ENCODE results near the gene MC1R.

MC1R gene

DNA sequence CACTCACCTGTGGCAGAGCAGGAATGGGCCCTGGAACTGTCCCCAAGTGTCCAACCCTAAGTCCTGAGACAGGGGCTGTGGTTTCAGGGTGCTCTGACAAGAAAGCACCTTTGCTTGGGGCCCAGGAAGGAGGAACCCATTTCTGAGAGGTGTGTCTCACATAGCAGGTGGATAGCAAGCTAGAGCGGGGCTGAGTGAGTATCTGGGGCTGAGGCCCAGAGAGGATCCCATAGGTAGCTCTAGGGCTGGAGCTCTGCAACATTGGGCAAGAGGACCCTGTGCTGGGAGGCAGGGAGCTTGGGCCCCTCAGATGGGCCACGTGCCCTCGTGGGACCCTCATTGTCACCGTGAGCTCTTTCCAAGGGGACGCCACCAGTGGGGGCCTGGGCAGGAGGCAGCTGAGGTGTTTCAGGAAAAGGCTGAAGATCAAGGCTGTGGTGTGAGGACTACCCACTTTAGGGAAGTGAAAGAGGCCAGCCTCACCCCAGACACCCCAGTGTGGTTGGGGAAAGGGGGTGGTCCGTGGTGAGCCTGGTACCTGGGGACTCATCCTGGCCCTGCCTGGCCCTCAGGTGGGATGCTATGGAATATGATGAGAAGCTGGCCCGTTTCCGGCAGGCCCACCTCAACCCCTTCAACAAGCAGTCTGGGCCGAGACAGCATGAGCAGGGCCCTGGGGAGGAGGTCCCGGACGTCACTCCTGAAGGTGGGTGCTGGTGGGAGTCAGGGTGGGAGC, 35.2 kb downstream of the MC1R start:
- H3K27me3 ChIP-seq (ENCODE audit: insufficient read depth, low read length, poor library complexity) = no peaks in the 10 kb centered on the region
- no peak overlapping the region for H3K4me2 ChIP-seq (ENCODE audit: insufficient read depth, low read length)
- no peak overlapping the region for H3K9ac ChIP-seq (ENCODE audit: low read depth, low read length)
- peaks cover 9% of the 10 kb centered on the region for H3K4me1 ChIP-seq (ENCODE audit: insufficient read depth, low read length)
- H3K79me2 ChIP-seq (ENCODE audit: insufficient read depth, low read length) = no peaks in the 10 kb centered on the region
- no peak overlapping the region for H2AFZ ChIP-seq (ENCODE audit: low read depth, low read length)
- DNase-seq (no peak), ATAC-seq (ENCODE audit: insufficient read depth, low read depth) (no peak)
- H4K20me1 ChIP-seq (ENCODE audit: insufficient read depth, low read length) = peaks cover 8% of the 10 kb centered on the region
- H3K4me3 ChIP-seq (ENCODE audit: low read depth in 1 of 2, low read length in 2 of 2) = no peak overlapping the region
- TF ChIP-seq, protein P1, sequence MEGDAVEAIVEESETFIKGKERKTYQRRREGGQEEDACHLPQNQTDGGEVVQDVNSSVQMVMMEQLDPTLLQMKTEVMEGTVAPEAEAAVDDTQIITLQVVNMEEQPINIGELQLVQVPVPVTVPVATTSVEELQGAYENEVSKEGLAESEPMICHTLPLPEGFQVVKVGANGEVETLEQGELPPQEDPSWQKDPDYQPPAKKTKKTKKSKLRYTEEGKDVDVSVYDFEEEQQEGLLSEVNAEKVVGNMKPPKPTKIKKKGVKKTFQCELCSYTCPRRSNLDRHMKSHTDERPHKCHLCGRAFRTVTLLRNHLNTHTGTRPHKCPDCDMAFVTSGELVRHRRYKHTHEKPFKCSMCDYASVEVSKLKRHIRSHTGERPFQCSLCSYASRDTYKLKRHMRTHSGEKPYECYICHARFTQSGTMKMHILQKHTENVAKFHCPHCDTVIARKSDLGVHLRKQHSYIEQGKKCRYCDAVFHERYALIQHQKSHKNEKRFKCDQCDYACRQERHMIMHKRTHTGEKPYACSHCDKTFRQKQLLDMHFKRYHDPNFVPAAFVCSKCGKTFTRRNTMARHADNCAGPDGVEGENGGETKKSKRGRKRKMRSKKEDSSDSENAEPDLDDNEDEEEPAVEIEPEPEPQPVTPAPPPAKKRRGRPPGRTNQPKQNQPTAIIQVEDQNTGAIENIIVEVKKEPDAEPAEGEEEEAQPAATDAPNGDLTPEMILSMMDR (IDR thresholded peaks at IDR 0.05; ENCODE audit: borderline replicate concordance, extremely low read depth, low read length, poor library complexity, severe bottlenecking) = no peak
- TF ChIP-seq EZH2 (IDR thresholded peaks at IDR 0.05; ENCODE audit: borderline replicate concordance, low read depth, low read length, severe bottlenecking) = no peak
- no peak overlapping the region for H3K27ac ChIP-seq (ENCODE audit: low read length)
- H3K9me3 ChIP-seq (ENCODE audit: insufficient read depth, low read length, severe bottlenecking) = no peaks in the 10 kb centered on the region
- 0 out of 2 replicates have a peak, but pooled peaks cover 4% of the 10 kb centered on the region for H3K36me3 ChIP-seq (ENCODE audit: insufficient read depth, low read length)

DNA sequence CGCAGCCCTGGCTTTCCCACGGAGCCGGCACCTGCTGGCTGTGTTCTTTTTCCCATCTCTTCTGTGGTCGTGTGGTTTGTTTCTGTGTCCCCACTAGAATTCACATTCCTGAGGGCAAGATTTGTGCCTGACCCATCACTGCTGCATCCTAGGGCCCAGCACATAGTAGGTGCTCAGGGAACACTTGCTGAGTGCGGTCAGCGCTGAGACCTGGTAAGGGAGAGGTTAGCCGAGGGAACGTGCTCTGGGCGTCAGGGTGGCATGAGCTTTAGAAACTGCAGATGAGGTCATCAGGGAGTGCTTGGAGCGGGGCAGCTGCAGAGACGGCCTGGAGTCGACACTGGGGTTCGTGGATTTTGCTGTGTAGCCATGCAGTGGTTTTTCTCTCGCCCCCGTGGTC, 35.8 kb downstream of the MC1R start:
- Histone ChIP-seq H3K27ac (ENCODE audit: low read length) (no peak overlapping the region), H3K79me2 (ENCODE audit: insufficient read depth, low read length) (no peaks in the 10 kb centered on the region), H3K36me3 (ENCODE audit: insufficient read depth, low read length) (0 out of 2 replicates have a peak, but pooled peaks cover 4% of the 10 kb centered on the region), H3K4me2 (ENCODE audit: insufficient read depth, low read length) (no peak overlapping the region), H3K4me1 (ENCODE audit: insufficient read depth, low read length) (peaks cover 4% of the 10 kb centered on the region), H3K9me3 (ENCODE audit: insufficient read depth, low read length, severe bottlenecking) (no peaks in the 10 kb centered on the region), H4K20me1 (ENCODE audit: insufficient read depth, low read length) (peaks cover 8% of the 10 kb centered on the region), H3K4me3 (ENCODE audit: low read depth in 1 of 2, low read length in 2 of 2) (no peak overlapping the region), H2AFZ (ENCODE audit: low read depth, low read length) (no peak overlapping the region), H3K9ac (ENCODE audit: low read depth, low read length) (no peak overlapping the region), H3K27me3 (ENCODE audit: insufficient read depth, low read length, poor library complexity) (no peaks in the 10 kb centered on the region)
- TF ChIP-seq EZH2 (IDR thresholded peaks at IDR 0.05; ENCODE audit: borderline replicate concordance, low read depth, low read length, severe bottlenecking) = no peak
- TF ChIP-seq, protein P1 (IDR thresholded peaks at IDR 0.05; ENCODE audit: borderline replicate concordance, extremely low read depth, low read length, poor library complexity, severe bottlenecking) = no peak
- no peak for DNase-seq
- ATAC-seq (ENCODE audit: insufficient read depth, low read depth) = no peak

DNA sequence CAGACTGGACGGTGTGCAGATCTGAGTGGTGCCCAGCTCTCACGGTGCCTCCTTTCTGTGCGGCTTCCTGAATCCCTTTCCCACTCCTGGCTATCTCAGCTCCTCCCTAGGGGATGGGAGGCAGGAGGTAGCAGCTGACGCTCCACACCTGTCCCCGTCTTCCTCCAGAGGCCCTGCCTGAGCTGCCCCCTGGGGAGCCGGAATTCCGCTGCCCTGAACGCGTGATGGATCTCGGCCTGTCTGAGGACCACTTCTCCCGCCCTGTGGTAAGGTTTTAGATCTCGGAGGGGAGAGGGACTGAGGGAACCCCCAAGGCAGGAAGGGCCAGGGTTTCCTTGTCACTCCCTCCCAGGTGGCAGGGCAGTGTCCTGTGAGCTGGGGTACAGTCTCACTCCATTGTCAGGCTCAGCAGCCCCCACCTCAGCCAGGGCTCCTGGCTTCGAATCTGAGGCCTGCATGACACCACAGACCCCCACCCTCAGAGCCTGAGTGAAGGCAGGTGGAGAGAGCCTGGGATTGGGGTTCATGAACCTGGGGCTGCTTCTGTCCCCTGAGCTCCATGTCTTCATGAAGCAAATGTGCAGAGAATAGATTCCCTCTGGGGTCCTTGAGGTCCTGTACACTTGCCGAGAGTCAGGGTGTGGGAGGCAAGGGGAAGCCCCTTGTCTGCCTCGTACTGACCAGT, 36.5 kb downstream of the MC1R start:
- H3K79me2 ChIP-seq (ENCODE audit: insufficient read depth, low read length) = no peaks in the 10 kb centered on the region
- 0 out of 2 replicates have a peak, but pooled peaks cover 4% of the 10 kb centered on the region for H3K36me3 ChIP-seq (ENCODE audit: insufficient read depth, low read length)
- no peak overlapping the region for H3K4me3 ChIP-seq (ENCODE audit: low read depth in 1 of 2, low read length in 2 of 2)
- no peaks in the 10 kb centered on the region for H3K4me1 ChIP-seq (ENCODE audit: insufficient read depth, low read length)
- no peak overlapping the region for H3K9ac ChIP-seq (ENCODE audit: low read depth, low read length)
- no peaks in the 10 kb centered on the region for H3K9me3 ChIP-seq (ENCODE audit: insufficient read depth, low read length, severe bottlenecking)
- TF ChIP-seq, protein P1 (IDR thresholded peaks at IDR 0.05; ENCODE audit: borderline replicate concordance, extremely low read depth, low read length, poor library complexity, severe bottlenecking) = no peak
- TF ChIP-seq EZH2 (IDR thresholded peaks at IDR 0.05; ENCODE audit: borderline replicate concordance, low read depth, low read length, severe bottlenecking) = no peak
- no peak overlapping the region for H3K4me2 ChIP-seq (ENCODE audit: insufficient read depth, low read length)
- DNase-seq (no peak), ATAC-seq (ENCODE audit: insufficient read depth, low read depth) (no peak)
- H4K20me1 ChIP-seq (ENCODE audit: insufficient read depth, low read length) = peaks cover 8% of the 10 kb centered on the region
- no peak overlapping the region for H2AFZ ChIP-seq (ENCODE audit: low read depth, low read length)
- no peak overlapping the region for H3K27ac ChIP-seq (ENCODE audit: low read length)
- H3K27me3 ChIP-seq (ENCODE audit: insufficient read depth, low read length, poor library complexity) = no peaks in the 10 kb centered on the region

All from DND-41 (cell line).